HEK293 (cell line): Measurements from ENCODE around the gene TEX19.

Source experiments
- SETDB1 ChIP-seq: IDR thresholded peaks from one replicate; pipeline ENCODE4 v1.6.1; 2017; ENCODE audit warnings: mild to moderate bottlenecking, low read length, moderate library complexity, mixed read lengths; ENCODE audit not compliant: insufficient read length
- ZNF274 ChIP-seq, 2 experiments: fragments of 200-500 bp in 1 of 2; fragments of 450-650 bp in 1 of 2; sonication (Bioruptor generic) in 1 of 2; formaldehyde crosslinking in 1 of 2; IDR thresholded peaks; 2 replicates each; pipeline versions ENCODE4 v1.5.1 to v1.6.1; 2014 to 2016; ENCODE audit warnings: borderline replicate concordance in 1 of 2, inconsistent platforms in 1 of 2, low read length in 1 of 2, missing biosample characterization in 1 of 2, missing genetic modification characterization in 1 of 2
- ZNF302 ChIP-seq: fragments of 450-650 bp; formaldehyde crosslinking; IDR thresholded peaks from 2 replicates; pipeline ENCODE4 v1.5.1; 2016; ENCODE audit warnings: missing biosample characterization, missing genetic modification characterization, low read depth
- ZNF514 ChIP-seq: fragments of 450-650 bp; formaldehyde crosslinking; IDR thresholded peaks from 2 replicates; pipeline ENCODE4 v1.5.1; 2016; ENCODE audit warnings: missing biosample characterization, missing genetic modification characterization
- TF ChIP-seq, protein P1 (sequence below): fragments of 450-650 bp; formaldehyde crosslinking; IDR thresholded peaks from 2 replicates; pipeline ENCODE4 v1.5.1; 2016; ENCODE audit warnings: missing biosample characterization, missing genetic modification characterization
- TF ChIP-seq, protein P2 (sequence below): fragments of 450-650 bp; formaldehyde crosslinking; IDR thresholded peaks from 2 replicates; pipeline ENCODE4 v1.5.1; 2016; ENCODE audit warnings: missing biosample characterization, missing genetic modification characterization
- TF ChIP-seq, protein P3 (sequence below): fragments of 450-650 bp; formaldehyde crosslinking; IDR thresholded peaks from 2 replicates; pipeline ENCODE4 v1.5.1; 2017; ENCODE audit warnings: missing biosample characterization, mild to moderate bottlenecking, missing genetic modification characterization, moderate library complexity

DNA sequence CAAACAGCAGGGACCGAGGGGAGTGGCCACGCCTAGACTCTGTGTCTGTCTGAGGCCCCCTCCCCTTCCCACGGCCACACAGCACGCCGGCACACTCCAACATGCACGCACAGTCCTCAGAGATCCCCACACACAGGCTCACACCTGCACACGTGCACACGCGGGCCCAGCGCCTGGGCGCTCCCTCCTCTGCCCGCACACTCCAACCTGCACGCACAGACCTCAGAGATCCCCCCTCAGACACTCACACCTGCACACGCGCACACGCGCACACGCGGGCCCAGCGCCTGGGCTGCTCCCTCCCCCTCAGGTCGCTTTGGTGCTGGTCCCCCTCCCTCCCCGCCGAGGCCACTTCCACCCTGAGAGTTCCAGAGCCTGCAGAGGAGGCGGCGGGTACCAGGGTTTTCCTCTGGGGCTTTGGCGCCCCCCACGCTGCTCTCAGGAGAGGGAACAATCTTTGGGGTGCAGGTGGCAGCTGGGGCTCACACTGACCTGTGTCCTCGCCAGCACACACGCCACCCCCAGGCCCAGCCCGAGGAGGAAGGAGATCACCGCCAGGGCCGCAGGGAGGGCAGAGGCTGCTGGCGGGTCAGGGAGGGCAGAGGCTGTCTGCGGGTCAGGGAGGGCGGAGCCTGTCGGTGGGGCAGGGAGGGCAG, 43.2 kb upstream of the TEX19 start:
- TF ChIP-seq ZNF274 (IDR thresholded peaks at IDR 0.05; ENCODE audit: low read length), result no peak
- no peak for TF ChIP-seq ZNF274 (tag by site-specific recombination; IDR thresholded peaks at IDR 0.05; ENCODE audit: borderline replicate concordance)
- no peak for TF ChIP-seq ZNF302 (tag by site-specific recombination)
- TF ChIP-seq, protein P1, sequence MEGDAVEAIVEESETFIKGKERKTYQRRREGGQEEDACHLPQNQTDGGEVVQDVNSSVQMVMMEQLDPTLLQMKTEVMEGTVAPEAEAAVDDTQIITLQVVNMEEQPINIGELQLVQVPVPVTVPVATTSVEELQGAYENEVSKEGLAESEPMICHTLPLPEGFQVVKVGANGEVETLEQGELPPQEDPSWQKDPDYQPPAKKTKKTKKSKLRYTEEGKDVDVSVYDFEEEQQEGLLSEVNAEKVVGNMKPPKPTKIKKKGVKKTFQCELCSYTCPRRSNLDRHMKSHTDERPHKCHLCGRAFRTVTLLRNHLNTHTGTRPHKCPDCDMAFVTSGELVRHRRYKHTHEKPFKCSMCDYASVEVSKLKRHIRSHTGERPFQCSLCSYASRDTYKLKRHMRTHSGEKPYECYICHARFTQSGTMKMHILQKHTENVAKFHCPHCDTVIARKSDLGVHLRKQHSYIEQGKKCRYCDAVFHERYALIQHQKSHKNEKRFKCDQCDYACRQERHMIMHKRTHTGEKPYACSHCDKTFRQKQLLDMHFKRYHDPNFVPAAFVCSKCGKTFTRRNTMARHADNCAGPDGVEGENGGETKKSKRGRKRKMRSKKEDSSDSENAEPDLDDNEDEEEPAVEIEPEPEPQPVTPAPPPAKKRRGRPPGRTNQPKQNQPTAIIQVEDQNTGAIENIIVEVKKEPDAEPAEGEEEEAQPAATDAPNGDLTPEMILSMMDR (tag by site-specific recombination), result no peak
- no peak for TF ChIP-seq SETDB1
- TF ChIP-seq, protein P2, sequence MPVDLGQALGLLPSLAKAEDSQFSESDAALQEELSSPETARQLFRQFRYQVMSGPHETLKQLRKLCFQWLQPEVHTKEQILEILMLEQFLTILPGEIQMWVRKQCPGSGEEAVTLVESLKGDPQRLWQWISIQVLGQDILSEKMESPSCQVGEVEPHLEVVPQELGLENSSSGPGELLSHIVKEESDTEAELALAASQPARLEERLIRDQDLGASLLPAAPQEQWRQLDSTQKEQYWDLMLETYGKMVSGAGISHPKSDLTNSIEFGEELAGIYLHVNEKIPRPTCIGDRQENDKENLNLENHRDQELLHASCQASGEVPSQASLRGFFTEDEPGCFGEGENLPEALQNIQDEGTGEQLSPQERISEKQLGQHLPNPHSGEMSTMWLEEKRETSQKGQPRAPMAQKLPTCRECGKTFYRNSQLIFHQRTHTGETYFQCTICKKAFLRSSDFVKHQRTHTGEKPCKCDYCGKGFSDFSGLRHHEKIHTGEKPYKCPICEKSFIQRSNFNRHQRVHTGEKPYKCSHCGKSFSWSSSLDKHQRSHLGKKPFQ (tag by site-specific recombination), result no peak
- TF ChIP-seq ZNF514, result no peak
- TF ChIP-seq, protein P3, sequence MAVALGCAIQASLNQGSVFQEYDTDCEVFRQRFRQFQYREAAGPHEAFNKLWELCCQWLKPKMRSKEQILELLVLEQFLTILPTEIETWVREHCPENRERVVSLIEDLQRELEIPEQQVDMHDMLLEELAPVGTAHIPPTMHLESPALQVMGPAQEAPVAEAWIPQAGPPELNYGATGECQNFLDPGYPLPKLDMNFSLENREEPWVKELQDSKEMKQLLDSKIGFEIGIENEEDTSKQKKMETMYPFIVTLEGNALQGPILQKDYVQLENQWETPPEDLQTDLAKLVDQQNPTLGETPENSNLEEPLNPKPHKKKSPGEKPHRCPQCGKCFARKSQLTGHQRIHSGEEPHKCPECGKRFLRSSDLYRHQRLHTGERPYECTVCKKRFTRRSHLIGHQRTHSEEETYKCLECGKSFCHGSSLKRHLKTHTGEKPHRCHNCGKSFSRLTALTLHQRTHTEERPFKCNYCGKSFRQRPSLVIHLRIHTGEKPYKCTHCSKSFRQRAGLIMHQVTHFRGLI (tag by site-specific recombination), result no peak
